Occipital lobe (tissue), 2 donors: ENCODE measurements around the gene GLUL. TPM values are rescaled to one million over a fixed set of nuclear protein-coding genes. Genes with fewer than 3 reads are reported as not detected.
"Not testable (repeated sequence)": the region's sequence is repeated elsewhere in the genome, so short reads cannot be mapped to it uniquely, and the experiment has no call there.

Source experiments
- DNase-seq: peaks from one replicate; lab custom pipeline; 2025; lab: John Stamatoyannopoulos, UW
- total RNA-seq: library from RNA; depleted of rRNA; stranded (reverse); fragments of >200 nt; gene quantifications from one replicate; pipeline ENCODE4 v1.2.3, GENCODE V29; 2014

Gene GLUL
- total RNA-seq, 1 donor from 2014 or later = 264 TPM

GRCh38 chr1:182394055-182394775, 2.6 kb upstream of the GLUL start:
- no peak for DNase-seq

GRCh38 chr1:182392050-182393028, 749 bp upstream of the GLUL start:
- DNase-seq = no peak

- no peak for DNase-seq
These were observed 595 bp downstream of the GLUL start for GRCh38 chr1:182391028-182391361.

- no peak for DNase-seq
These were observed 2.0 kb downstream of the GLUL start for GRCh38 chr1:182389619-182390047.

GRCh38 chr1:182388392-182389134, 3.0 kb downstream of the GLUL start:
- no peak for DNase-seq

GRCh38 chr1:182387566-182387965, 4.0 kb downstream of the GLUL start:
- DNase-seq = no peak

- DNase-seq = no peak
These were observed 4.6 kb downstream of the GLUL start for GRCh38 chr1:182386980-182387379.

GRCh38 chr1:182385885-182386853, 5.4 kb downstream of the GLUL start:
- DNase-seq = no peak

- no peak for DNase-seq
These were observed 7.1 kb downstream of the GLUL start for GRCh38 chr1:182384387-182384960.

- DNase-seq = no peak
These were observed 7.7 kb downstream of the GLUL start for GRCh38 chr1:182383934-182384333.

GRCh38 chr1:182383037-182383661, 8.4 kb downstream of the GLUL start:
- no peak for DNase-seq

- DNase-seq = no peak
These were observed 9.4 kb downstream of the GLUL start for GRCh38 chr1:182381962-182382819.

- DNase-seq = no peak
These were observed 11.4 kb downstream of the GLUL start for GRCh38 chr1:182380199-182380598.

- DNase-seq = not testable (repeated sequence)
These were observed 11.8 kb downstream of the GLUL start for GRCh38 chr1:182379781-182380180.

GRCh38 chr1:182376936-182377574, 14.5 kb downstream of the GLUL start:
- no peak for DNase-seq

- no peak for DNase-seq
These were observed 17.3 kb downstream of the GLUL start for GRCh38 chr1:182374101-182374834.

- DNase-seq = no peak
These were observed 21.1 kb downstream of the GLUL start for GRCh38 chr1:182370532-182370931.

- no peak for DNase-seq
These were observed 22.7 kb downstream of the GLUL start for GRCh38 chr1:182368903-182369302.
